ENCODE data around the gene CCND1. TPM values are rescaled to one million over a fixed set of nuclear protein-coding genes. Genes with fewer than 3 reads are reported as not detected.

The CCND1 gene
- total RNA-seq, 3 donors from 2014 or later (not counting 1 experiment from before 2014, with no cell fraction given), result 1.4 to 2.3 (median 2.3) TPM

DNA sequence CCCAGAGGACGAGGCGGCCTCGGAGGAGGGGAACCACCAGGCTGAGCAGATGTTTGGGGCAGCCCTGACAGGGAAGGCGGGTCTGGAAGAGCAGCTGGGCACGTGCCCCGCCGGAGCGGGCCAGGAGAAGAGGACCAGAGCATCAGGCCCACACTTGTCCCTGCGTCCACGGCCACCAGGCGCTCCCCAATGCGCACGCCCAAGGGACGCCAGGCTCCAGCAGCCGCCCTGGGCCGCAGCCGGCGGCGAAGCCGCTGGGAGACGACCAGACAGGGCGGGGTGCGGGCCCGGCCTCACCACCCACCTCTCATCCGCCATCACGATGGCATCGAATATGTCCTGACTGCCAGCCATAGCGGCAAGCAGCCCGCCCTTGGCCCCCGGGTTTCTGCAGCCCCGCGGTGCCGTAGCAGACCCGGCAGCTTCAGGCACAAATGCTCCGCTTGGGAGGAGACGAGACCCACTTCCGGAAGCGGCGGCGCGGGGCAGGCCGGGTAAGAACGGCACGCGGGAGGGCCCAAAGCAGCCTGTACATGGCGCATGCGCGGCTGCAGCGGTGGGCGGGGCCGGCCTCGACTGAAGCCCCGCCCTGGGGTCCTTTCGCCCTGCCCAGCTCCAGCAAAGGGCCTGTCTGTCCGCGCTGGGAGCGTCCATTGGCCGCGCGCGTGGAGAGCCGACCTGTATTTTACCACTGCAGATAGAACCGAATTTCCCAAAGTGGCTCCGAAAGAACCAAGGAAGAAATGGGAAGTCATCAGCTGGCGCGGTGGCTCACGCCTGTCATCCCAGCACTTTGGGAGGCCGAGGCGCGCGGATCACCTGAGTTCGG is 34.1 kb downstream of the CCND1 start, which contains the start of gene LTO1:
TSS of gene LTO1 (minus strand) at position 468 of the 829 bp plus-strand sequence. CDS start at position 354, 114 bp downstream.
- Histone ChIP-seq H3K36me3 (ENCODE audit: control insufficient read depth, insufficient read depth, low read length) (no peaks in the 10 kb centered on the region), H3K27ac (ENCODE audit: low read length) (peak within 1 kb of the TSS; percentile 86), H3K27me3 (ENCODE audit: control insufficient read depth, insufficient read depth, low read length) (no peaks in the 10 kb centered on the region), H3K9me3 (ENCODE audit: control insufficient read depth, insufficient read depth, low read length) (no peaks in the 10 kb centered on the region), H3K4me3 (ENCODE audit: low read length) (peak within 1 kb of the TSS; percentile 88), H3K4me1 (ENCODE audit: control insufficient read depth, insufficient read depth, low read length) (peaks cover 21% of the 10 kb centered on the region)
- peak within 1 kb of the TSS; percentile 97 for H3K4me3 Mint-ChIP-seq
- H3K27me3 Mint-ChIP-seq (ENCODE audit: low read depth in 2 of 2), result peaks cover 0 to 8% of the 10 kb centered on the region in 2 donors
- peaks cover 31 to 43% of the 10 kb centered on the region in 2 donors for H3K4me1 Mint-ChIP-seq
- whole genome bisulfite sequencing (ENCODE audit: insufficient coverage), result 3% methylated on average over 72 of the region's 72 CpGs
- peak; percentile 96 for DNase-seq
- no peaks in the 10 kb centered on the region for H3K36me3 Mint-ChIP-seq
- intact Hi-C loops (cut with micrococcal nuclease), result loop anchor here (1.0 to 2.0 kb wide), 2 partner anchors 32 to 378 kb away; no protein-coding TSS in a partner anchor
- no peaks in the 10 kb centered on the region for H3K9me3 Mint-ChIP-seq
- TF ChIP-seq, protein P1, sequence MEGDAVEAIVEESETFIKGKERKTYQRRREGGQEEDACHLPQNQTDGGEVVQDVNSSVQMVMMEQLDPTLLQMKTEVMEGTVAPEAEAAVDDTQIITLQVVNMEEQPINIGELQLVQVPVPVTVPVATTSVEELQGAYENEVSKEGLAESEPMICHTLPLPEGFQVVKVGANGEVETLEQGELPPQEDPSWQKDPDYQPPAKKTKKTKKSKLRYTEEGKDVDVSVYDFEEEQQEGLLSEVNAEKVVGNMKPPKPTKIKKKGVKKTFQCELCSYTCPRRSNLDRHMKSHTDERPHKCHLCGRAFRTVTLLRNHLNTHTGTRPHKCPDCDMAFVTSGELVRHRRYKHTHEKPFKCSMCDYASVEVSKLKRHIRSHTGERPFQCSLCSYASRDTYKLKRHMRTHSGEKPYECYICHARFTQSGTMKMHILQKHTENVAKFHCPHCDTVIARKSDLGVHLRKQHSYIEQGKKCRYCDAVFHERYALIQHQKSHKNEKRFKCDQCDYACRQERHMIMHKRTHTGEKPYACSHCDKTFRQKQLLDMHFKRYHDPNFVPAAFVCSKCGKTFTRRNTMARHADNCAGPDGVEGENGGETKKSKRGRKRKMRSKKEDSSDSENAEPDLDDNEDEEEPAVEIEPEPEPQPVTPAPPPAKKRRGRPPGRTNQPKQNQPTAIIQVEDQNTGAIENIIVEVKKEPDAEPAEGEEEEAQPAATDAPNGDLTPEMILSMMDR (IDR thresholded peaks at IDR 0.05), result no peak
- H3K27ac Mint-ChIP-seq, result peak within 1 kb of the TSS; percentile 88 to 96
- ATAC-seq, result peak; percentile 95 to 96 (median 95)

- intact Hi-C loops (cut with micrococcal nuclease), result no loop called here
- WGBS (ENCODE audit: insufficient coverage), result no CpG with 5 or more reads among the region's 2 CpGs
- TF ChIP-seq, protein P1 (IDR thresholded peaks at IDR 0.05), result no peak
- ATAC-seq (no peak), DNase-seq (no peak)
- Histone ChIP-seq H3K36me3 (ENCODE audit: control insufficient read depth, insufficient read depth, low read length) (no peaks in the 10 kb centered on the region), H3K27me3 (ENCODE audit: control insufficient read depth, insufficient read depth, low read length) (no peaks in the 10 kb centered on the region), H3K27ac (ENCODE audit: low read length) (no peak overlapping the region), H3K4me1 (ENCODE audit: control insufficient read depth, insufficient read depth, low read length) (peaks cover 21% of the 10 kb centered on the region), H3K9me3 (ENCODE audit: control insufficient read depth, insufficient read depth, low read length) (no peaks in the 10 kb centered on the region), H3K4me3 (ENCODE audit: low read length) (no peak overlapping the region)
- Mint-ChIP-seq H3K4me1 (peaks cover 23 to 26% of the 10 kb centered on the region in 2 donors), H3K9me3 (no peaks in the 10 kb centered on the region), H3K4me3 (no peak overlapping the region), H3K27ac (no peak overlapping the region), H3K27me3 (ENCODE audit: low read depth in 2 of 2) (peaks cover 3 to 8% of the 10 kb centered on the region in 2 donors), H3K36me3 (no peaks in the 10 kb centered on the region)
Observed at GRCh38 chr11:69677749-69678148, 36.8 kb downstream of the CCND1 start.

DNA sequence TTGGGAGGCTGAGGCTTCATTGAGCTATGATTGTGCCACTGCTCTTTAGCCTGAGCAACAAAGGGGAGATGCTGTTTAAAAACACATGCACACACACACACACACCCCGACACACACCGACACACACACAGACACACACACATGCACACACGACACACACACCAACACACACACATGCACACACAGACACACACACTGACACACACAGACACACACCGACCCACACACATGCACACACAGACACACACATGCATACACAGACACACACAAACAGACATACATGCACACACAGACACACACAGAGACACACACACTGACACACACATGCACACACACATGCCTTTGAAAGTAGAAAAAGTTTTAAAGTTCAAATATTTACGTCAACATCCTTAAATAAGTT is 39.7 kb downstream of the CCND1 start:
- 89% methylated on average over 4 of the region's 5 CpGs for WGBS (ENCODE audit: insufficient coverage)
- Mint-ChIP-seq H3K27me3 (ENCODE audit: low read depth in 2 of 2) (peaks cover 3 to 8% of the 10 kb centered on the region in 2 donors), H3K9me3 (no peaks in the 10 kb centered on the region), H3K36me3 (no peaks in the 10 kb centered on the region), H3K4me3 (no peak overlapping the region), H3K4me1 (peaks cover 0 to 4% of the 10 kb centered on the region in 2 donors), H3K27ac (no peak overlapping the region)
- Histone ChIP-seq H3K36me3 (ENCODE audit: control insufficient read depth, insufficient read depth, low read length) (no peaks in the 10 kb centered on the region), H3K27ac (ENCODE audit: low read length) (no peak overlapping the region), H3K27me3 (ENCODE audit: control insufficient read depth, insufficient read depth, low read length) (no peaks in the 10 kb centered on the region), H3K4me3 (ENCODE audit: low read length) (no peak overlapping the region), H3K9me3 (ENCODE audit: control insufficient read depth, insufficient read depth, low read length) (no peaks in the 10 kb centered on the region), H3K4me1 (ENCODE audit: control insufficient read depth, insufficient read depth, low read length) (peaks cover 4% of the 10 kb centered on the region)
- no peak for DNase-seq
- TF ChIP-seq, protein P1 (IDR thresholded peaks at IDR 0.05), result no peak
- intact Hi-C loops (cut with micrococcal nuclease), result no loop called here
- ATAC-seq, result no peak
